Activated CD8-positive, alpha-beta memory T cell treated with anti-CD3 and anti-CD28 coated beads for 4 hours (primary cell): ENCODE results near the gene DAND5.
A peak's percentile ranks its signal among the peaks of the same experiment; 100 is the strongest.
"Not testable (repeated sequence)": the region's sequence is repeated elsewhere in the genome, so short reads cannot be mapped to it uniquely, and the experiment has no call there.

ENCODE experiments used
- DNase-seq, 2 donors: peaks; one replicate each; pipeline ENCODE4 v3.0.0-alpha.2; 2020; ENCODE audit warnings: low read depth in 2 of 2

The DAND5 gene

DNA sequence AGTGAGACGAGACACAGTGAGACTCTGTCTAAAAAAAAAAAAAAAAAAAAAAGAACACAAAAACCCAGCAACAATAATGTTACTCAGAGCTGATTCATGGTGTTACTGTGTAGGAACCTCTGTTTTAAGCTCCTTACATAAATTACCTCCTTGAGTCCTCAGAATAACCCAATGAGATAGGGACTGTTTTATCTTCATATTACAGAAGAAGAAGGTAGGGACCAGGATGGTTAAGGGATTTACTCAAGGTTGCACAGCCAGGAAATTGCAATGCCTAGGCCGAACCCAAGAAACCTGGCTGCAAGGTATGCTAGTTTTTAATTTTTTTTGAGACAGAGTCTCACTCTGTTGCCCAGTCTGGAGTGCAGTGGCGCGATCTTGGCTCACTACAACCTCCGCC, 1.5 kb upstream of the DAND5 start:
- no peak for DNase-seq

DNA sequence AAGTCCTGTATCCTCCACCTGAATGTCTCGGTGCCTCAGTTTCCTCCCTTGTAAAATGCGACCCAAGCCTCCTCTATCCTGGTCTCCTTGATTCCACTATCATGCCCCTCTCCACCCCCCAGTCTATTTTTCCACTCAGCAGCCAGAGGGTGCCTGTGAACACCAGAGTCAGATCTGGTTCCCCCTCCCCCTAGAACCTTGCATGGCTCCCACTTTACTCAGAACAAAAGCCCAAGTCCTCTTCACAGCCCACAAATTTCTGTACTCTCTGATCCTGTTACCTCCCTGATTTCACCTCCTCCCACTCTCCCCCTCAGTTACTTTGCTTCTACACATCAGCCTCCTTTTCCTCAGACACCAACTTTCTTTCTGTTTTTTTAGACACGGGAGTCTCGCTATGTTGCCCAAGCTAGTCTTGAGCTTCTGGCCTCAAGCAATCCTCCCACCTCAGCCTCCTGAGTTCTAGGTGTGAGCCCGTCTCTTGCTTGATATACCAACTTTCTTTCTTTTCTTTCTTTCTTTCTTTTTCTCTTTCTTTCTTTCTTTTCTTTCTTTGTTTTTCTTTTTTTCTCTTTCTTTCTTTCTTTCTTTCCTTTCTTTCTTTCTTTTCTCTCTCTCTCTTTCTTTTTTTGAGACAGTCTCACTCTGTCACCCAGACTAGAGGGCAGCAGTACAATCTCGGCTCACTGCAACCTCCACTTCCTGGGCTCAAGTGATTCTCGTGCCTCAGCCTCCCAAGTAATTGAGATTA, 869 bp downstream of the DAND5 start:
- no peak for DNase-seq

DNA sequence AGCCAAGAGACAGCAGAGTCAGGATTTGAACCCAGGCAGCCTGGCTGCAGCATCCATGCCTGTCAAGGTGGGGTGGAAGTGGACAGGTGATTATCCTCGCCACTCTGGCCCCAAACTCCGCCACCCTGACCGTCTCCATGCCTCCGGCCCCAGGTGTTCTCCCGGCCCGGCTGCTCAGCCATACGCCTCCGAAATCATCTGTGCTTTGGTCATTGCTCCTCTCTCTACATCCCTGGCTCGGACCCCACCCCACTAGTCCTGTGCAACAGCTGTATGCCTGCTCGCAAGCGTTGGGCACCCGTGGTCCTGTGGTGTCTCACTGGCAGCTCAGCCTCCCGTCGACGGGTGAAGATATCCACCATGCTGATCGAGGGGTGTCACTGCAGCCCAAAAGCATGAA, 3.9 kb downstream of the DAND5 start:
- DNase-seq: no peak

DNA sequence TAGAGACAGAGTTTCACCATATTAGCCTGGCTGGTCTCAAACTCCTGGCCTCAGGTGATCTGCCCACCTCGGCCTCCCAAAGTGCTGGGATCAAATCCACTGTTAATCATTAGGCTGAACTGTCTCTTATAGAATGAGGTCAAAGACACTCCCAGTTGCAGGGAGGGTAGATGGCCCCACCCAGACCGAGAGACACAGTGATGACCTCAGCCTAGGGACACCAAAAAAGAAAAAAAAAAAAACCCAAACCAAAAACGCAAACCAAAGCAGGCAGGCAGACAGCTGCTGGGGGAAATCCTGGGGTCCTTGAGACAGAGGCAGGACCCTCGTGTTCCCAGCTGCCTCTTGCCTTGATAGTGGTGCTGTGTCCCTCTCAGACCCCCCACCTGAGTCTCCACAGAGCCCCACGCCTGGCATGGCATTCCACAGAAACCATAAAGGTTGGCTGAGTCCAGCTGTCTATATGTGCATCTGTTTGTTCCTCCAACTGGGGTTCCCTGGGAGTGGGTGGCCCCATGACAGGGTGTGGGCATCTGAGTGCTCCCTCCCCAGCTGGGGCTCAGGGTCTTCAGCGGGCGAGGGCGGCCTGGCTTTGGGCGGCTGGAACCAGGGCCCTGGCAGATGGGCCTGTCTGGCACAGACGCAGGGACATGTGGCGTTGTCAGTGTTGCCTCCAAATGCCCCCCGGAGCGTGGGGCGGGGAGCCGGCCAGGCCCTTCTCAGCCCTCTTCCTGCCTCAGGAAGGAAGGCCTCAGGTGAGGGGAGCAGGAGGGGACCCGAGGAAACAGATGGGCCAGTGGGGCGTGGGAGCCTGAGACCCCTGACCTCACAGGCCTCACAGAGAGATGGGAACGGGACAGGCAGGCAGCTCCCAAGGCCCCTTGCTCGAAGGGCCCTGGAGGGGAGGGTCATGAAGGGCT, 5.2 kb downstream of the DAND5 start:
- DNase-seq: no peak

DNA sequence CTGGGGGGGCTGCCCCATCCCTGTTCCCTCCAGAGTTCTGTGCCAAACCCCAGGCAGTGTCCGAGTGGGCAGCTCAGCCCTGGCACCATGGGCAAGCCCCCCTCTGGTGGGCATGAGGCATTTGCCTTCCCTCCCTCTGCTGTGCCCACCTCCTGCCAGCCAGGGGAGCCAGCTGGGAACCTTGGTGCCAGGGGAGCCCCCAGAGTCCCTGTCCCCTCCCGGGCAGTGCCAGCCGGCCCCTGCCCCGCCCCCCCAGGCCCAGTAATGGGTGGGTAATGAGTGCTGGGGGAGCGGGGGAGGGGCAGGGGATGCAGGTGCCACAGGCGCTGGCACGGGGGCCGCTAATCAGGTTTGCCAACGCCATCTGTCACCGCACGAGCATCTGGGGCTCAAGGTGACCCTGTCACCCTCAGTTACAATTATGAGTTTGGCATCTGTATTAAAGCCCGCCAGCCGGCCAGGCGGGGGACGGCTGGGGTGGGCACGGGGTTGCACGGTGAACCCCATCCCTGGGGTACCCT, 5.9 kb downstream of the DAND5 start:
- DNase-seq: no peak

DNA sequence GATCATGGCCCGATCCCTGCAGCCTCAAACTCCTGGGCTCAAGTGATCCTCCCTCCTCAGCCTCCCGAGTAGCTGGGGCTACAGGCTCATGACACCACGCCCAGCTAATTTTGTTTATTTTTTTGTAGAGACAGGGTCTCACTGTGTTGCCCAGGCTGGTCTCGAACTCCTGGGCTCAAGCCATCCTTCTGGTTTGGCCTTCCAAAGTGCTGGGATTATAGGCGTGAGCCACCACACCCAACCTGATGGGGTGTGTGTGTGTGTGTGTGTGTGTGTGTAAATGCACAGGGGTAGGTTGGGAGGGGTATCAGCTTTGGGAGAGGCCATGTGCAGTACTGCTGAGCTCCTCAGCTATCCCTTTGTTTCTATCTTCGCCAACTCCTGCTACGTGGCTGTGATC, 6.7 kb downstream of the DAND5 start:
- not testable (repeated sequence) for DNase-seq

DNA sequence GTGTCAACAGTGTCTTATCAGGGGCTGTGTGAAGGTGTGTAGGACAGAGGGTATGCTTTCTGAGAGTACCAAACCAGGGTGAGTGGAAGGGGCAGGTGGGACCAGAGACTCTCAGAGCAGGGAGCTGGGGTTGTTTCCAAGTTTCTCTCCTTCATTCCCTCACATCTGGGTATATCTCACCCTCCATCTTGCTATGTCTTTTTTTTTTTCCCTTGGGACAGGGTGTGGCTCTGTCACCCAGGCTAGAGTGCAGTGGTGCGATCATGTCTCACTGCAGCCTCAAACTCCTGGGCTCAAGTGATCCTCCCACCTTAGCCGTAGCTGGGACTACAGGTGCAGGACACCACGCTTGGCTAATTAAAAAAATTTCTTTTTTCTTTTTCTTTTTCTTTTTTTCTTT, 10.6 kb downstream of the DAND5 start:
- no peak for DNase-seq

DNA sequence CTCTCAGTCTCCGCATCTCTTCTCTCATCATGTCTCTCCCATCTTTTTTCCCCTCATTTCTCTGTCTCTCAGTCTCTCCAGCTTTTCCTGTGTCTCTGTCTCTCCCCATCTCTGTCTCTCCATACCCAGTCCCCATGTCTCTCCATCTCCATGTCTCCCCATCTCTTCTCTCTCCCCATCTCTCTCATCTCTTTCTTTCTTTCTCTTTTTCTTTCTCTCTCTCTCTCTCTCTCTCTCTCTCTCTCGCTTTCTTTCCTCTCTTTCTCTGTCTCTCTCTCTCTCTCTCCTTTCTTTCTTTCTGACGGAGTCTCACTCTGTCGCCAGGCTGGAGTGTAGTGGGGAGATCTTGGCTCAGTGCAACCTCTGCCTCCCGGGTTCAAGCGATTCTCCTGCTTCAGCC, 13.3 kb downstream of the DAND5 start:
- DNase-seq: no peak

DNA sequence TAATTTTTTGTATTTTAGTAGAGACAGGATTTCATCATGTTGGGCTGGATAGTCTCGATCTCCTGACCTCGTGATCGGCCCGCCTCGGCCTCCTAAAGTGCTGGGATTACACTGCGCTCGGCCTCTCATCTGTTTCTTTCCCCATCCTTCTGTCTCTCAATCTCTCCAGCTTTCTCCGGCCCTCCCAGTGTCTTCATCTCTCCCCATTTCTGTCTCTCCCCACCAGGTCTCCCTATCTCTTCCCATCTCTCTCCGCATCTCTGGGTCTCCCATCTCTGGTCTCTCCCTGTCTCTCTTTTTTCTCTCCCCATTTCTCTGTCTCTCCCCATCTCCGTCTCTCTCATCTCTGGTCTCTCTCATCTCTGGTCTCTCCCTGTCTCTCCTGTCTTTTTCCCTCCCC, 13.7 kb downstream of the DAND5 start:
- DNase-seq: no peak

DNA sequence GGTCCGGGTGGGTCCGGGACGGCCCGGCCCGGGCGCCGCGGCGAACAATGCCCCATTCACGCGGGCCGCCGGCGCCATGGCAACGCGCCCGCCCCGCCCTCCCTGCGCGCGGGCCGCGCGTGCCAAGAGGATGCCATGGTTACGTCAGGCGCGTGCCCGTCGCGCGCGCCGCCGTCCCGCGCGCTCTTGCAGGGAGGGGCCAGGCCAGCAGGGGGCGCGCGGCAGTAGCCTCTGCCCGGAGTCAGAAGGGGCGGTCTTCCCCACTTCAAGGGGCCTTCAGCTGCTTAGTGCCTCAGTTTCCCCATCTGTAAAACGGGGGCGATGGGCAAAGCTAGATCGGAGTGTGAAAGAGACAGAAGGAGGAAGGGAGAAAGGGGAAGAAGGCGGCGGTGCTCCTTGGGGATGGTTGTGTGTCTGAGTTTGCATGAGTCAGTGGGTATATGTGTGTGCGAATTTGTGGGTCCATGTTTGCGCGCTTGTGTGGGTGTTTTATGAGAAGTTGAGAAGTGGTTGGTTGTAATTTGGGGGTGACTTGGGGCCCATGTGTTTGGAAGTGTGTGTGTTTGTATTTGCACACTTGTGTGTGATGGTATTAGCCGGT, 14.3 kb downstream of the DAND5 start:
- peak; percentile 58 to 59 for DNase-seq

DNA sequence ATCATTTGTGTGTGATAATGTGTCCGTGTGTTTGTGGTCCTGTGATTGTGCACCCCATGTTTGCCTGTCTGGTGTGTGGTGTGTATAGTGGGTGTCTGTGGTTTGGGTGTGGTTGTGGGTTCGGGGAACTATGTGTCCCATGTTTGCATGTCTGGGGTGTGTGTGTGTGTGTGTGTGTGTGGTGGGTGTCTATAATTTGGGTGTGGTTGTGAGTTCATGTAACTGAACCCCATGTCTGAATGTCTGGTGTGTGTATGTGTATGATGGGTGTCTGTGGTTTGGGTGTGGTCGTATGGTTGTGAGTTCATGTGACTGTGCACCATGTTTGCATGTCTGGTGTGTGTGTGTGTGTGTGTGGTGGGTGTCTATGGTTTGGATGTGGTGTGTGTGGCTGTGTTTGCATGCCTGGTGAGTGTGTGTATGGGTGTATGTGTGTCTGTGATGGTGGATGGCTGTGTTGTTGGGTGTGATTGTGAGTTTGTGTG, 14.8 kb downstream of the DAND5 start:
- no peak for DNase-seq

DNA sequence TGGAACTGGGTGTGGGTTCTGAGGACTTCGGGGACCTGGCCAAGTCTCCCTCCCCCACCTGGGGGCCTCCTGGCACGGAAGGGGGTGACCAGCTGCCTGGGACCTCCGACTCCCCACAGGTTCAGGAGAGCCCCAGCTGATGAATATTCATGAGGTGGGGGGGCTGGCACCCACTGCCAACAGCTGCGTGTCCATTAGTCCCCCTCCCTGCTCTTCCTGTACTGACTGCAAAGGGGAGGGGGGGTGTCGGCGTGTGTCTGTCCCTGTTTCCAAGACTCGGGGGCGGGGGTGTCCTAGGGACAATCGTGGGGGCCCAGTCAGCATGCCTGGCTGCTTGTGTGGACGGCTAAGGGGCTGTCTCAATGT, 15.3 kb downstream of the DAND5 start:
- DNase-seq: no peak

DNA sequence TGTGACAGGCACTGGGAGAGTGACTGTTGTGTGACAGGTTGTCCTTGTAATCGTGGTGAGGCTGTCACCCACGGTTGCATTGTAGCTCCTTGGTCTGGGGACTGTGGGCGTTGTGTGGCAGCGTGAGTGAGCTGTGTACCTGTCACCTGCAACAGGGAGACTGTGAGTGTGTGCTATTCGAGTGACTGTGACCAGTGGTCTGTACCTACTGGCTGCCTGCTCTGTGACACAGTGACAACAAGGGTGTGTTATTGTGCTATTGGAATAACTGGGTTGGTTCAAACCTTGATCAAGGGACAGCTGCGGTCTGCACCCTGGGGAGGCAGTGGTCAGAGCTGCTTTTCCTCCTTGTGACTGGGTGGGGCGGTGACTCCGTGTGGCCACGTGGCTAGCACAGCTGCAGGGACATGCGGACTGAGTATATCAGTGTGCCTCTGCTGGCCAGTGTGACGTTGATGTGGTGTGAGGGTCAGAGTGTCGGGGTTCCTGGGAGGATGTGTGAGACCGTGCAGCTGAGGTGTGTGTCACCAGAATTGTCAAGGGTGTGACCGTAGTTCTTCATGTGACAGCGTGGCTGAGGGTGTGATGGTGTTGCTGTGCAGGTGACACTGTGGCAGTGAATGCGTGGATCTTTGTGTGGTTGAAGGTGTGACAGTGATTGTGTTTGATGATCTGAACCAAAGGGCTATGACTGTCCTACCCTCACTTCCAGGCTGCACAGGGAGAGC, 15.8 kb downstream of the DAND5 start:
- DNase-seq: no peak

DNA sequence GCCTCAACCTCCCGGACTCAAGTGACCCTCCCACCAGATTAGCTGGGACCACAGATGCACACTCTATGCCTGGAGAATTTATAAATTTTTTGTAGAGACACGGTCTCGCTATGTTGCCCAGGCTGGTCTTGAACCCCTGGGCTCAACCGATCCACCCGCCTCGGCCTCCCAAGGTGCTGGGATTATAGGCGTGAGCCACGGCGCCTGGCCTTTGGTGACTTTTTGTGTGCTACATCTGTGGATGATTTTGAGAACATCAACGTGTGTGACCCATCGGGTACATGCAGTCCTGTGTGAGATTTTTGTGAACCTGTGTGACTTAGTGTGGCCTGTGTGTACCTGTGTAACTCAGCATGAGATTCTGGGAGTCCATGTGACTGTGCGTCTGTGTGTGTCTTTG, 17.4 kb downstream of the DAND5 start:
- DNase-seq: no peak

DNA sequence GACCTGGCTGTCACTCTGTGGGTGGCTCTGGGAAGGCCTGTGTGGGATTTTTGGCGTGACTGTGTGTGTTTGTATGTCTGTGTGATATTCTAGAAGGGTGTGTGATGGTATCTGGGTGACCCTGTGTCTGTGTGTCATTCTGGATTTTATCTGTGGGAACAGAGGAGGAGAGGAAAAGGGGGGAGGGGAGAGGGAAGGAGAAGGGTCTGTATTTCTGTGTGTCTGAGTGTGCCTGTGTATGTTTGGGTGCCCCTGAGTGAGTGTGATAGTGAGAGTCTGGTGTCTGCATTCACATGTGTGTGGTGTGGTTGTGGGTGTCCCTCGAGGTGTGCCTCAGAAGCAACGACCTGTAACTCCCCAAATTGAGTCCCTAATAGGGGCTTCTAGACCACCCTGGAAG, 17.8 kb downstream of the DAND5 start:
- DNase-seq: no peak

DNA sequence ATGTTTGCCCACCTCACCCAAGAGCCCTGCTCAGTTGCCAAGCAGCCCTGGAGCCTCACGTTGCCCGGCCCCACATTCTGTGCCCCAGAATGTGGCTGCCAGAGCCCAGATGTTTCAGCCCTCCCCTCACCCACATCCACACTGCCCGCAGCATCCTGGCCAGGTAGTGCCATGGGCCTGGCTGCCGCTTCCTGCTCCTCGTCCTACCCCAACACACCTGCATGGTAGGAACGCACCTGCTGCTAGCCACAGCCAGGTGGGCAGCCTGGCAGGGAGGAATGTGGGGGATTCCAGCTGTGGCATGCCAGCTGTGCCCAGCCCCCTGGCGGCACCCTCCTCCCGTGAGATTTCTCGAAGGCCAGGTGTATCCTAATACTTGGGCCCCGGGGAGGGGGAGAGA, 18.4 kb downstream of the DAND5 start:
- DNase-seq: no peak

DNA sequence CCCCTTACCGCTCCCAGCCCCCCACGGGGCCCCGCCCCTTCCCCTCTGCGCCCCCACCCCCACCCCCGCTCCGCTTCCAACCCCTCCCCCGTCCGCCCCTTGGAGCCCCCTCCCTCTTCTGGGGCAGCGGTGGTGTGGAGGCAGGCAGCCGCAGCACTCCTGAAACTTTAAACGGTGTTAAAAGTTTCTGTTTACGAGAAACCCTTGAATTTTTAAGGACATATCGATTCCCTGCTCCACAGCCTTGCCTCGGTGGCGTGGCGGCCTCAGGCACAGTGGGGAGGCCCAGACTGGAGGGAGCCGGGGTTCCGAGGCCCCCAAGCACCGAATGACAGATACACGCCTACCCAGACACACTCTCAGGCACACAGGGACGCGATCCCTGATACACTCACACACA, 21.1 kb downstream of the DAND5 start:
- DNase-seq: no peak

DNA sequence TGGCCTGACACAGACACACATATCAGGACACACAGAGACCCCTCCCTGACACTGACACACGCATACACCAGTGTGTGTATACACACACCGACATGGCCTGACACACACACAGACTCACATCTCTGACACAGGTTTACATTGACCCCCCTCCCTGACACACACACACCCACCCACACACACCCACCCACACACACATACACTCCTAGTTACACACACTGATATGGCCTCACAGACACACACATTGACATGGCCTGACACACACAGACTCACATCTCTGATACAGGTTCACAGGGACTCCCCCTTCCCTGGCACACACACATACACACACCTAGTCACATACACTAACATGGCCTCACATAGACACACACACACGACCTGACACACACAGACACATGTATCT, 21.5 kb downstream of the DAND5 start:
- DNase-seq: no peak

DNA sequence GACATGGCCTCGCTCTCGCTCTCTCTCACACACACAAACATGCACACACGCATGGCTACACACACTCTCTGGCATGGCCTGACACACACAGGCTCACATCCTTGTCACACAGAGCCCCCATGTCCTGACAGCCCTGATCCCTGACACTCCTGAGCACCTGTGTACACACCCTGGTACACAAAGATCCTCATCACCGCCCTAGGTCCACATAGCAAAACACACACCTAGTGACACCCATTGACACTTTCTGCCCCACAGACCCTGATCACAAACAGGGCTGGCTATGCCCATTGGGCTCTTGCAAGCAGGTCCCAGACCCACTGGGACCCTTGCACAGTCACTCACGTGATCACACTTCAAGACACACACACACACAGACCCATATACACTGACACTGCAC, 21.9 kb downstream of the DAND5 start:
- DNase-seq: no peak

DNA sequence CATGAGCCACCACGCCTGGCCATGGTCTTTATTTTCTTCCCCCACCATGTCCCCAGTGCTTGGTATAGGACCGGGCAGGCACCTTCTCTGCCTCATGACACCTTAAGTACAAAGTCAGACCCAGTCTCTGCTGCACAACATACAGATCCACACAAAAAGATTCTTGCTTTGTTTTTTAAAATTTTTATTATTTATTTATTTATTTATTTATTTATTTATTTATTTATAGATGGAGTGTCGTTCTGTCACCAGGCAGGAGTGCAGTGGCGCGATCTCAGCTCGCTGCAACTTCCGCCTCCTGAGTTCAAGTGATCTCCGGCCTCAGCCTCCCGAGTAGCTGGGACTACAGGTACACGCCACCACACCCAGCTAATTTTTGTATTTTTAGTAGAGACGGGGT, 23.4 kb downstream of the DAND5 start:
- DNase-seq: no peak

DNA sequence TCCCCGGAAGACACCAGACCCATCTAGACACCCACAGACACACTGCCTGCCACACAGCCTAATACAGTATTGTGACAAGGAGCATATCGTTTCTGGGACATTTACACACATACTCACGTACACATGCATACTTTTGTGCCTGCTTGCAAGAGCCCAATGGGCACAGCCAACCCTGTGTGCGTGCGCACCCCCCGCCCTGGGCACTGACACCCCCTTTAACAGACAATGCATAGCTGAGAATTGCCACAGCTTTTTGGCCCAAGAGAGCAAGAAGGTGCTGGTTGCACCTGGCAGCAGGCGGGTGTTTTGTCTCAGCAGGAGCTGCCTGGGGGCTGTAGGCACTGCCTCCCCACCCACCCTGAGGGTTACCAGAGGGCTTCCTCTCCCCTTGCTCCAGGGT, 24.2 kb downstream of the DAND5 start:
- DNase-seq: no peak
